Body of pancreas (tissue), 4 donors: Measurements from ENCODE around the gene NPHP4.

ENCODE experiments used
- CTCF ChIP-seq, 7 experiments: fragments of 450-650 bp in 4 of 7; fragments of 200-600 bp in 3 of 7; sonication (generic) in 3 of 7; IDR thresholded peaks; one replicate each; pipeline ENCODE4 v1.5.1; 2016 to 2019; ENCODE audit warnings: antibody characterized with exemption in 7 of 7
- POLR2A ChIP-seq, 3 donors: fragments of 450-650 bp; IDR thresholded peaks; one replicate each; pipeline ENCODE4 v1.6.1; 2016; ENCODE audit warnings: antibody characterized with exemption in 3 of 3, mild to moderate bottlenecking in 2 of 3

DNA sequence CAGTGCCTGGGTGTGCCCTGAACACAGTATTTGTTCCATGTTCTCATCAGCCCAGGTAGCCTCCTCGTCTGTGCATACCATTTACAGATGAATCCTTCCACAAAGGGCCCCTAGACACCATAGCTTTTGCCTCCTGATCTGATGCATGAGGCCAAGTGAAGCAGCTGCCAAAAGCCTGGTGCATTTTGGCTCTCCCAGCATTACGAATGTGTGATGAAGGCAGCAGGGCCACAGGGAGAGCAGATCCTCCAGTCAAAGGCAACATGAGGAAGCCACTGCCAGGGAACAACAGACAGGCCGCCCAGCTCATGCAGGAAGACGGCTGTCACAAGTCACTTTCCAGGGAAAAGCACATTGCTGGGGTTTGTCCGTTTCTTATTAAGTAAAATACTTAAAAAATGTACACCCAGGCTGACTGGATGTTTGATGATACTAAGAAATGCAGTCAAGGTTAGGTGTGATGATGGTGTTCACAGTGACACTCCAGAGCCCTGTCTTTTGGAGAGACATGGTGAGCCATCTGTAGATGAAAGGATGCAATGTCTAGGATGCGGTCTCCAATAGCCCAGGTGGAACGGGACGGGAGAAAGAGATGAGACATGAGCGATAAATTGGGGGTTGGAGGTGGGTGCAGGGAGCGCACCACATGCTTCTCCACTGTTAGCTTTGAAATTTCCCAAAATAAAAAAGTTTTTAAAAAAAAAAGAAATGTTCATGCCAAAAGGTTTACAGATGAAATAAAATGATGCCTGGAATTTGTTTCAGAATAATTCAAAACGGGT is 48.7 kb downstream of the NPHP4 start:
- no peak for TF ChIP-seq CTCF (IDR thresholded peaks at IDR 0.05)
- TF ChIP-seq POLR2A (IDR thresholded peaks at IDR 0.05), result no peak
